Spleen (tissue), 7 donors: ENCODE measurements around the gene KREMEN1.

Source experiments
- CTCF ChIP-seq, 11 experiments: fragments of 200-600 bp in 7 of 11; fragments of 450-650 bp in 4 of 11; sonication (generic) in 4 of 11; IDR thresholded peaks in 8 of 11; conservative IDR thresholded peaks in 3 of 11; 1 replicate in 7 of 11; 2 replicates in 4 of 11; pipeline versions ENCODE4 v1.4.0 to v1.8.0; 2016 to 2021; ENCODE audit warnings: antibody characterized with exemption in 11 of 11, inconsistent platforms in 4 of 11, mild to moderate bottlenecking in 1 of 11
- POLR2A ChIP-seq, 3 donors: fragments of 450-650 bp; IDR thresholded peaks; one replicate each; pipeline ENCODE4 v1.5.1; 2017; ENCODE audit warnings: antibody characterized with exemption in 3 of 3, mild to moderate bottlenecking in 1 of 3
- donor health status: DM: no; HTN: no; CAD: no; lungs with moderate emphysema.
- donor health status: DM: no; HTN: no; CAD: no.
- donor health status: DM: no; HTN: no; CAD: no.

GRCh38 chr22:29152045-29152953 is 79.5 kb downstream of the KREMEN1 start:
- TF ChIP-seq CTCF (IDR thresholded peaks at IDR 0.05 in 8 of 11, conservative IDR thresholded peaks at IDR 0.05 in 3 of 11) (peak in 1 of 11 experiments; percentile 14), POLR2A (IDR thresholded peaks at IDR 0.05) (no peak)
